Ramos (cell line): Measurements from ENCODE around the gene COX5A.

Experiments
- in situ Hi-C: fragments of 300-500 bp; cut with MboI; formaldehyde crosslinking; loops from one replicate; pipeline ENCODE4 v1.14.3; 2022; ENCODE audit warnings: low sequenced_read_pairs; ENCODE audit not compliant: unreplicated experiment

COX5A gene

DNA sequence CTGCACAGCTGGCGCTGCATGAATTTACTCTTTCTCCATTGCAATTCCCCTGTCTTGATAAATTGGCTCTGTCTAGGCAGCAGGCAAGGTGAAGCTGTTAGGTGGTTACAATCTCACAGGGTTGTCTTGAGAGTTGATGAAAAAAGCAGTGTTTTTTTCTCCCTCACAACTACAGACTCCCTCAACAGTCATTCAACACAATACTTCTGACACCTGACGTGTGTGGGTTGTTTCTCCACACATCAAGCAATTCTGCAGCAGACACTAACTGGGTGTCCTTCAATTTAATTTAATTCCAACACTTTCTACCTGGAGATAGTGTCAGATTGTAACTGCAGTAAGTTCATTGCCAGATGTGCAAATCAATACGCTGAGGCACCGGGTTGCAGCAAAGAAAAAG lies 59.6 kb downstream of the COX5A start:
- in situ Hi-C loops: no loop called here

DNA sequence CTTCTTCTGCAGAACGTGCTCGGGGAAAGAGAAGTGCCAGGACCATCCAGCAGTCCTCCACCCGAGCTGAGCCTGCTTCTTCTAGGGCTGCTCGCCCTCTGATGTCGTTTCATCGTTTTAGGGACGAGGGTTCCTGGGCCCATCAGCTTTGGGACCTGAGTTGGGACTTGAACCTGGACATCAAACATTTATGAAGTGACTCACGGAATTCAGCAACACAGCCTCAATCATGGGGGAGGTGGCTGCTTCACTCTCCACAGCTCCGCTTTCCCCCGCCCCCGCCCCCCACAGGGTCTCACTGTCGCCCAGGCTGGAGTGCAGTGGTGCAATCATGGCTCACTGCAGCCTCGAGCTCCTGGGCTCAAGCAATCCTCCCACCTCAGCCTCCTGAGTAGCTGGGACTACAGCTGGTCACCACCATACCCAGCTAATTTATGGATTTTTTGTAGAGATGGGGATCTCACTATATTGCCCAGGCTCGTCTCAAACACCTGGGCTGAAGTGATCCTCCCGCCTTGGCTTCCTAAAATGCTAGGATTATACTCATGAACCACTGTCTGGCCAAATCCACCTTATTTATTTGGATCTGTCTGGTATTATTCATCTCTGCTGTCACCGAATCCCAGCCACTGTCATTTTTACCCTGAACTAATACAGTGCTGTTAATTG lies 64.0 kb downstream of the COX5A start:
- in situ Hi-C loops: no loop called here

DNA sequence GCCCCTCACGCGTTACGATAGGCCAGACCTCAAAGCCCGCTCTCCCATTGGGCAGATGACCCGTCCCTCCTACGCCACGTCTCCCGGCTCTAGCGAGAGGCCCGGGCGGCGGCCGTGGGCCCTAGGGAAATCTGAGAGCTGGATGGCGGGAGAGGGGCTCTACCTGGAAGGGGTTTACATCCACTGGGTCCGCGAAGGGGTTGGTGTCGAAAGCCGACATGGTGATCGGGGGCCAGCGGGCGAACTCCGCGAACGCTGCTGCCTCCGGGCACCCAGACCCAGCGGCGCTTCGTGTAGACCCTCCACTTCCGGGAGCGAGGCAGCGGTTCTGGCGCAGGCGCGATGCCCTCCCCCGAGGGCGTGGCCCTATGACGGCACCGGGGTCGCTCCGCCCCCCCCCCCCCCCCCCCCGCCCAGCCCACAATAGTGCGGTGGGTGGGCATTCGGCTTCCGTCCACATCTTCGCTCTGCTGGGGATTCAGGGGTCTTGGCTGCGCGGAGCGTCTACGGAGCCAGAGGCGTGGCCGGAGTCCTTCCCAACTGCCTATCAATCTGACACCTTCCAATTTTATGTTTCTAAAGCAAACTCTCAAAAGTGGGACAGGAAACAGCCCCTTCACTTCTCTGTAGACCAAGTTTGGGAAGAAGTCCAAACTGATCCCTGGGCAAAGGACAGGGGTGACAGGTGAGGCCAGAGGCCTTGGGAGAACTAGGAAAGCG lies 64.7 kb downstream of the COX5A start, which contains the start of gene SCAMP2:
TSS of gene SCAMP2 (minus strand) at position 330 of the 720 bp plus-strand sequence. CDS start at position 220, 110 bp downstream.
- in situ Hi-C loops: no loop called here

DNA sequence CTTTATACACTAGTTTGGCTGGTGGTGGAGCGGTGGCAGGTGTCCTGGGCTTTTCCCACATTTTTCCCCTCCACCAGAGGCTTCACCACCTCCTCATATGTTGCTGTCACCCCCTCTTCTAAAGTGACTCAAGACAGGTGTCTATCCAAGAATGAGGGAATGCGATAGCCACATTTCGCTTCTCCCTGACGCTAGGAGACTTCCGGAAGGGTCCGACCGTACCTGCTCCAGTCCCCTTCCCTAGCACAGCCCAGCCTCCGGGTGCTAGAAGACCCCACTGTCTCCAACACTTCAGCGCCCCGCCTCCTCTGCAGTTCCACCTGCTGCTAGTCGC lies 65.2 kb downstream of the COX5A start:
- in situ Hi-C loops: no loop called here

DNA sequence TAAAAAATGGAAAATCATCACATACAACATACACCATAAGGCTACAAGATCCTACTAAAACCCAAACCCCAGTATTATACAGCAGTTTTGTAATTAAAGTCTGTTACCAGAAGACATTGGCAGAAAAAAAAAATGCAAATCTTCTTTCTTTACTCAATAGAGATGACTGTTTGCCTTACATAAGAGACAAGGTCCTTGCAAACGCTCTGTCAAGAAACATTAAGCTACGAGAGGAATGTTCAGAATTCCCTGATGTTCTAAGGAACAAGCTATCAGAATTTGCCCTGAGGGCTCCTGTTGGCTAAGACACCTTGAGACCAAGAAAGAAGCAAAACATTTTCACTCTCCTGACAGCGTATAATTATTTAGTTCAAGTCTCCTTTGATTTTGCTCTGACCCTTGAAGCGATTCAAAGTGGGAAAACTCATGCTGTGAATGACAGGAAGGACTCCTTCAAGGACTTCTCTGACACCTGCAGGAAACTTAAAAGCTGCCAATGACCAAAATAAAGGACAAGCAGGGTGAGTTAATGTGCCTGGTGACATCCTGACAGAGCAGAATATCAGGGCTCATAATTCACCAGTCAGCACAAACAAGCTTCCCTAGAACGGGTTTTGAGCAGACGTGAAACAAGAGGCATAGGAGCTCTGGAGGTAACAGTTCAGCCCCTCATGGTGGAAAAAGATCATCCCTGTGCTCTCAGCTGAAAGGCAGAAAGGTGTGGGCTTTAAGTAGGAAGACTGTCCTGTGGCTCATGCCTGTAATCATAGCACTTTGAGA lies 67.2 kb downstream of the COX5A start:
- in situ Hi-C loops: no loop called here
